Caco-2 (cell line): Measurements from ENCODE around the gene SLC43A2. TPM values are rescaled to one million over a fixed set of nuclear protein-coding genes. Genes with fewer than 3 reads are reported as not detected.
"Not testable (repeated sequence)": the region's sequence is repeated elsewhere in the genome, so short reads cannot be mapped to it uniquely, and the experiment has no call there.

Experiments used
- BruUV-seq: library from RNA; stranded (reverse); fragments of 400-500 nt; replicated peaks from 2 replicates; lab custom pipeline; 2021; lab: Mats Ljungman, UMichigan
- CTCF ChIA-PET: fragments of 300-600 bp; sonication (Branson Sonifier 250); formaldehyde crosslinking; loops from one replicate; lab custom pipeline; 2022; ENCODE audit warnings: antibody characterized with exemption; lab: Charles Lee
- POLR2A ChIA-PET: fragments of 300-600 bp; sonication (Branson Sonifier 250); formaldehyde crosslinking; loops from one replicate; lab custom pipeline; 2022; ENCODE audit warnings: antibody characterized with exemption; lab: Charles Lee
- DNase-seq, 2 experiments: peaks; one replicate each; pipeline versions ENCODE4 v3.0.0 to v3.0.0-alpha.2; 2020 to 2022
- H3K27me3 ChIP-seq: replicated peaks from 2 replicates; pipeline ENCODE4 v1.6.0; 2011; ENCODE audit warnings: low read length; ENCODE audit not compliant: control insufficient read depth, insufficient read depth
- H3K36me3 ChIP-seq: 2 replicates; pipeline ENCODE4 v1.5.1; 2011; ENCODE audit warnings: low read length; ENCODE audit not compliant: control insufficient read depth, insufficient read depth
- H3K4me1 ChIP-seq: fragments of 250-450 bp; sonication (Bioruptor Pico); 2 replicates; pipeline ENCODE4 v1.5.1; 2020; ENCODE audit warnings: mild to moderate bottlenecking
- H3K4me3 ChIP-seq: 2 replicates; pipeline ENCODE4 v1.5.1; 2011; ENCODE audit warnings: low read depth, mild to moderate bottlenecking, control low read depth, low read length
- H3K9me3 ChIP-seq: fragments of 250-450 bp; sonication (Bioruptor Pico); 2 replicates; pipeline ENCODE4 v1.5.1; 2020; ENCODE audit warnings: mild to moderate bottlenecking, moderate library complexity
- H3K27ac Mint-ChIP-seq: one replicate; pipeline ENCODE4 v1.8.0; 2022; ENCODE audit warnings: mixed read lengths; ENCODE audit not compliant: unreplicated experiment
- H3K27me3 Mint-ChIP-seq: one replicate; pipeline ENCODE4 v1.8.0; 2022; ENCODE audit warnings: mixed read lengths; ENCODE audit not compliant: insufficient read depth, unreplicated experiment
- H3K36me3 Mint-ChIP-seq: one replicate; pipeline ENCODE4 v1.8.0; 2022; ENCODE audit warnings: mild to moderate bottlenecking, mixed read lengths; ENCODE audit not compliant: insufficient read depth, unreplicated experiment
- H3K4me1 Mint-ChIP-seq: one replicate; pipeline ENCODE4 v1.8.0; 2022; ENCODE audit warnings: low read depth, mixed read lengths; ENCODE audit not compliant: unreplicated experiment
- H3K4me3 Mint-ChIP-seq: one replicate; pipeline ENCODE4 v1.8.0; 2022; ENCODE audit warnings: mild to moderate bottlenecking, moderate library complexity, mixed read lengths; ENCODE audit not compliant: unreplicated experiment
- H3K9me3 Mint-ChIP-seq: one replicate; pipeline ENCODE4 v1.8.0; 2022; ENCODE audit warnings: mixed read lengths; ENCODE audit not compliant: unreplicated experiment
- CTCF ChIP-seq, 2 experiments: fragments of 200-600 bp in 1 of 2; IDR thresholded peaks; 1 replicate in 1 of 2; 2 replicates in 1 of 2; pipeline versions ENCODE4 v1.5.1 to v1.8.0; 2011 to 2022; ENCODE audit warnings: antibody characterized with exemption in 1 of 2, control low read depth in 1 of 2, inconsistent platforms in 1 of 2, low read depth in 1 of 2, low read length in 1 of 2, mild to moderate bottlenecking in 1 of 2, moderate library complexity in 1 of 2; ENCODE audit not compliant: insufficient read depth in 1 of 2, severe bottlenecking in 1 of 2, unreplicated experiment in 1 of 2
- intact Hi-C: fragments of 100-400 bp; cut with micrococcal nuclease; formaldehyde crosslinking; loops from one replicate; pipeline ENCODE4 v1.10.0; 2022; ENCODE audit not compliant: unreplicated experiment
- total RNA-seq: library from RNA; stranded (reverse); gene quantifications from 2 replicates; pipeline ENCODE4 v1.2.3, GENCODE V29; 2022

Gene SLC43A2
- total RNA-seq, 1 experiment from 2014 or later, result 33.9 TPM

- no peak for DNase-seq
- Histone ChIP-seq H3K27me3 (no peaks in the 10 kb centered on the region), H3K4me3 (no peak overlapping the region), H3K4me1 (no peaks in the 10 kb centered on the region), H3K36me3 (no peaks in the 10 kb centered on the region; the same call in 1 of the 2 replicates), H3K9me3 (no peaks in the 10 kb centered on the region)
- POLR2A ChIA-PET, result no interaction called here
- no TSS peak for BruUV-seq
- no peak overlapping the region for H3K4me3 Mint-ChIP-seq
- H3K36me3 Mint-ChIP-seq, result peaks cover 59% of the 10 kb centered on the region
- CTCF ChIA-PET, result interaction anchor here (0.6 kb wide), 1 partner anchor 197 kb away, joined by 3 read pairs; no protein-coding TSS in a partner anchor
- intact Hi-C loops, result no loop called here
- no peak overlapping the region for H3K27ac Mint-ChIP-seq
- H3K4me1 Mint-ChIP-seq, result peaks cover 6% of the 10 kb centered on the region
- TF ChIP-seq CTCF (IDR thresholded peaks at IDR 0.05; ENCODE audit: insufficient read depth in 1 of 2, low read depth in 1 of 2, low read length in 1 of 2, severe bottlenecking in 1 of 2, unreplicated experiment in 1 of 2), result no peak
- no peaks in the 10 kb centered on the region for H3K9me3 Mint-ChIP-seq
- no peaks in the 10 kb centered on the region for H3K27me3 Mint-ChIP-seq
Measured at GRCh38 chr17:1529863-1530262, 98.8 kb downstream of the SLC43A2 start.

GRCh38 chr17:1526876-1527275 lies 101.8 kb downstream of the SLC43A2 start:
- H3K4me1 Mint-ChIP-seq, H3K27me3 ChIP-seq, H3K4me1 ChIP-seq, BruUV-seq, H3K9me3 Mint-ChIP-seq, H3K4me3 ChIP-seq, H3K4me3 Mint-ChIP-seq, CTCF ChIA-PET, H3K27me3 Mint-ChIP-seq, DNase-seq, intact Hi-C loops, H3K9me3 ChIP-seq, H3K27ac Mint-ChIP-seq, H3K36me3 ChIP-seq, POLR2A ChIA-PET: not testable (repeated sequence)
- H3K36me3 Mint-ChIP-seq, result peaks cover 41% of the 10 kb centered on the region

- no peaks in the 10 kb centered on the region for H3K9me3 Mint-ChIP-seq
- Histone ChIP-seq H3K36me3 (0 out of 2 replicates have a peak, but pooled peaks cover 1% of the 10 kb centered on the region), H3K27me3 (no peaks in the 10 kb centered on the region), H3K4me3 (no peak overlapping the region), H3K4me1 (peaks cover 3% of the 10 kb centered on the region; the same call in 1 of the 2 replicates), H3K9me3 (no peaks in the 10 kb centered on the region)
- intact Hi-C loops, result no loop called here
- H3K36me3 Mint-ChIP-seq, result peaks cover 49% of the 10 kb centered on the region
- H3K27me3 Mint-ChIP-seq, result no peaks in the 10 kb centered on the region
- no peak for DNase-seq
- BruUV-seq, result no TSS peak
- no peak overlapping the region for H3K4me3 Mint-ChIP-seq
- H3K27ac Mint-ChIP-seq, result no peak overlapping the region
- ChIA-PET CTCF (interaction anchor here (0.7 kb wide), 1 partner anchor 107 kb away, joined by 3 read pairs; no protein-coding TSS in a partner anchor), POLR2A (interaction anchor here (0.5 kb wide), 1 partner anchor 248 kb away, joined by 4 read pairs; no protein-coding TSS in a partner anchor)
- no peaks in the 10 kb centered on the region for H3K4me1 Mint-ChIP-seq
- TF ChIP-seq CTCF (IDR thresholded peaks at IDR 0.05; ENCODE audit: insufficient read depth in 1 of 2, low read depth in 1 of 2, low read length in 1 of 2, severe bottlenecking in 1 of 2, unreplicated experiment in 1 of 2), result no peak
Measured at GRCh38 chr17:1522626-1523025, 106.0 kb downstream of the SLC43A2 start.
